Activated CD4-positive, alpha-beta T cell treated with anti-CD3 and anti-CD28 coated beads, Interleukin-2, amount 50 U/mL, for 1 hour (primary cell): ENCODE results near the gene MALAT1.
A peak's percentile ranks its signal among the peaks of the same experiment; 100 is the strongest.

Source experiments
- DNase-seq: peaks from one replicate; pipeline ENCODE4 v3.0.0-alpha.2; 2020

The MALAT1 gene

GRCh38 chr11:65479184-65480145 lies 19.4 kb upstream of the MALAT1 start:
- no peak for DNase-seq

GRCh38 chr11:65482306-65482850 lies 16.5 kb upstream of the MALAT1 start:
- no peak for DNase-seq

DNA sequence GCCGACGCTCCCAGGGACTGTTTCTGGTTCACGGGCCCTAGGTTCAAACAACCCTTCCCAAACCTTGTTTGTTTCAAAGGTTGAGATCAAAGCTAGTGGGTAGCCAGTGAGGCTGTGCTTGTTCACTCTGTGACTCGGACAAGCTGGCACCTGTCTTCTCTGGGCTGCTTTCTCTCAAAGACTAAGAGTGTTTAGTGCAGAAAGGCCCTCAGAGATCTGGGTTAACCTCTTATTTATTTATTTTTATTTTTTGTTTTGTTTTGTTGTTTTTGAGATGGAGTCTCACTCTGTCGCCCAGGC lies 13.0 kb upstream of the MALAT1 start:
- DNase-seq: no peak

DNA sequence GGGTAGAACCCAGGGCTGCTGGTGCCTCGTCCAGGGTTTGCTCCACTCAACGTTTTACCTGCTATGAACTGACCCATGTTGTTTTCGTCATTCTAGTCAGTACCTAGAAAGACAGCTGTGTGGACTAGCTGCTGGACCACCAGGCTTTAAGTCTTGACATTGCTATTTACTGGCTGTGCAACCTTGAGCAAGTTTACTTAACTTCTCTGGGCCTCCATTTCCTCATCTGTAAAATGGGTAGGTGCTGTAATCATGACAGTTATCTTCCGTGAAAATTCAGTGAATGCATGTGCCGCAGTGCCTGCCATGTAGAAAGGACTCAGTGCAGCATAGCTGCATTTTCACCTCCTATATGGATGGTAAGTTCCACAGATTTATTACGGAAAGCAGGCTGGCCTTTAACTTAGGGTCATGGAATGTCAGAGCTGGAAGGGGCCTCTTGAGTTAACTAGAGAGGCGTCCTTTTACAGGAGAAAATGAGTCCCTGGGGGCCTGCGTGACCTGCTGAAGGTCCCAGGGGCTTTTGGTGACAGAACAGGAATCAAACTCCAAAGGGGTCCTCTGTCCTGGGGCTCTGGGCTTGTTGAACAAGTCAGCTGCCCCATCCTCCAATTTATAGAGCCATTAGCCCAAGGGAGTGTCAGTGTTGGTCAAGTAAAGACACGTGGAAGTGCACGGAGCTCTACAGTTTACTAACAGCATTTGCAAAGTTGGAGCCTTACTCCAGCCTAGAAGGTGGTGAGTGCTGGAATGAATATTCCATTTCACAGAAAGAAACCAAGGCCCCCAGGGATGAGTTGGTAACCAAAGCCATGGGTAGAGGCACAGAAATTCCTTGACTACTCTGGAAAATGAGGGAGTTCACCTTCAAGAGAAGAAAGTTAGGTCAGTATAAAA lies 12.0 kb upstream of the MALAT1 start:
- no peak for DNase-seq

DNA sequence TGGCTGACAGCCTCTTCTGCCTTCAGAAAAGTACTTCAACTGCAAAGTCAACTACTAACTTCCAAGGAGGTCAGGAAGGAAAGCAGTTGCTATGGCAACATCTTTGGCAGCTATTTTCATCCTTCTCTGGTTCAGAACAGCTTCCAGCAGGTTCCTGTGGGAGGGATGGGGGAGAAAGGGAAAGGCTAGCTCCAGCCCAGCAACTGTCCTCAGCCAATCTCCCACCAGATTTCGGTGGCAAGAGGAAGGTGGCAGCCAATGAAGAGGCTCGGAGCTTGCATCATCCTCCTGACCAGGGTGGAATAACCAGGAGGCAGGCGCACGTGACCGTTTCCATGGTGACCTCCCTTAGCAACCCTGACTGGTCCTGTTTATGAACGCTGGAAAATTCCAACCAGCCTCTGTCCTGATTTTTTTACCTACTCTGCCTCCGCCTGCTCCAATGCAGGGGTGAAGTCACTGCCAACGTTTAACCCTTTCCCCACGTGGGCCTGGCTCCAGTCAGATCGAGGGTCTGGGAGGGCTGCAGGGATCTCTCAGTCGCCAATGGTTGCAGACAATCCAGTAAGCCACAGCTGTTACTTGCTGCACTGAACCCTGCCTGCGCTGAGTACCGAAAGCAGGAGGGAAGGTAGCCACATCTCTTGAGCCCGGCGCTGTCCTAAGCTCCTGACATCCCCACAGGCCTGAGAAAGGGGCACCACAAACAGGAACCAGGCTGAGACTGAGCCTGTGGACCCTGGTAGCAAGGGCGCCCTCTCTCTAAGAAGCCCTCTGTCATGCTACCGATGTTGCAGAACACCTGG lies 11.2 kb upstream of the MALAT1 start:
- no peak for DNase-seq

DNA sequence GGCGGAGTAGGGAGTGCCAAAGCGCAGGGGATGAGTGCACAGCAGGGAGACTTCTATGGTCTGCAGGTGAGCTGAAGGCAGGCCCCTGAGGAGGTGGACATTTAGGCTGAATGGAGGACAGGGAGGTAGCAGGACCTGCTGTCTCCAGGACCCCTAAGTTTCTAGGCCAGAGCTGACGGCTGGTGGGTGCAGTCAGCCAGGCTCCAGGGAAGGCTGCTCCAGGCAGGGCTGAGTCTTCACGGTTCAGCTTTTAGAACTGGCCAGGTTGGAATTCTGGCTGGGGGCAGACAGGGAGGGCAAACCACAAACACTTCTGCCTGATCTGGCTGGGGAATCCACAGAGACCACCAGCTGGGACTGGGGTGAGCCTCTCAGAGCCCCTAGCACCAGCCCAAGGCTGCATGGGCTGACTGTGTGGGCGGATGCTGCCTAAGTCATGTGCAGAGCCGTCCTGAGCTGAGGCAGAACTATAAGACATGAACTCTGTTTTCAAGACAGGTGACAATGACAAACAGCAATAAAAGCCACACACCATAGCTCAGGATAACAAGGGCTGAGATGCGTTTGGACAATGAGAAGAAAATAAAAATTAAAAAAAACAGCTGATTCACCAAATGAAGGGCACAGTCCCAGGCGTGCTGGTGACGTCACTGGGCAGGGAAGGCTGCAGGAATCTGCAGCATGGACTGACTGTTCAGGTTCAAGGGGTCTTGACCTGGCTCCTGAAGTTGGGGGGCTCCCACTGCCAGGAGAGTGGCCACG lies 10.4 kb upstream of the MALAT1 start:
- DNase-seq: no peak

- no peak for DNase-seq
Observed at GRCh38 chr11:65489035-65489705, 9.7 kb upstream of the MALAT1 start.

- no peak for DNase-seq
Observed at GRCh38 chr11:65489706-65490320, 9.0 kb upstream of the MALAT1 start.

GRCh38 chr11:65491163-65491465 lies 7.7 kb upstream of the MALAT1 start:
- no peak for DNase-seq

GRCh38 chr11:65491614-65492386 lies 7.0 kb upstream of the MALAT1 start:
- DNase-seq: no peak

- no peak for DNase-seq
Observed at GRCh38 chr11:65492387-65492636, 6.5 kb upstream of the MALAT1 start.

DNA sequence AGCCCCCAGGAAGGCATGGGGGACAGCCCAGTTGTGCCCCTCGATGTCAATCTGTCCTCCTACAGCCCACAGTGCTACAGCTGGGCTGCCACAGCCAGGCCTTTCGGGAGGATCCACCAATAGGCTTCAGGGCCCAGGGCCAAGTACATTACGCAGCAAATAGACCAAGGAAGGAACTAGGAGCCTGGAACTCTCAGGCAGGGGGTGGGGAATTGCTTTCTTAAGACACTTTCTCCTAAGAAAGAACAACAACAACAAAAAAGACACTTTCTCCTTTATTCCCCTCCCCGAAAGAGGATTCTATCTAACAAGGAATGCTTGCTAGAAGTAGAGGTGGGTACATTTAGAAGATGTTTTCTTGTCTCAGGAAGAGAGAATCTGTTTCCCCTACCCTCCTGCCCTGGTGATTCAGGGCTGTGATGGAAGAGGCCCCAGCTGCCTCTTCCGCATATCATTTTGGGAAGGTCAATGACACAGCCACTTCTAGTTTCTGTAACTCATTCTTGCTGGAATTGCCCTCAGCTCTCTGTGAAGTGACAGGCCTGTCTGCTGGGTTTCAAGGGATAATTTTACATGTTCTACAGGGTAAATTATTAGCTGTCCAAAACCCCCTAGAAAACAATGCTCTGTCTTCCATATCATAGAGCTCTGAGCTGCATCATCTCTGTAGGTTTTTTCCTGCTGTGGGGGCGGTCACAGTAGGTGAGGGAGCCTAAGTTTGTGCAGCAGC lies 6.0 kb upstream of the MALAT1 start:
- no peak for DNase-seq

- DNase-seq: no peak
Observed at GRCh38 chr11:65493367-65494176, 5.3 kb upstream of the MALAT1 start.

- DNase-seq: no peak
Observed at GRCh38 chr11:65496304-65497140, 2.3 kb upstream of the MALAT1 start.

- peak; percentile 98 for DNase-seq
Observed at GRCh38 chr11:65497141-65498041, 1.5 kb upstream of the MALAT1 start.

DNA sequence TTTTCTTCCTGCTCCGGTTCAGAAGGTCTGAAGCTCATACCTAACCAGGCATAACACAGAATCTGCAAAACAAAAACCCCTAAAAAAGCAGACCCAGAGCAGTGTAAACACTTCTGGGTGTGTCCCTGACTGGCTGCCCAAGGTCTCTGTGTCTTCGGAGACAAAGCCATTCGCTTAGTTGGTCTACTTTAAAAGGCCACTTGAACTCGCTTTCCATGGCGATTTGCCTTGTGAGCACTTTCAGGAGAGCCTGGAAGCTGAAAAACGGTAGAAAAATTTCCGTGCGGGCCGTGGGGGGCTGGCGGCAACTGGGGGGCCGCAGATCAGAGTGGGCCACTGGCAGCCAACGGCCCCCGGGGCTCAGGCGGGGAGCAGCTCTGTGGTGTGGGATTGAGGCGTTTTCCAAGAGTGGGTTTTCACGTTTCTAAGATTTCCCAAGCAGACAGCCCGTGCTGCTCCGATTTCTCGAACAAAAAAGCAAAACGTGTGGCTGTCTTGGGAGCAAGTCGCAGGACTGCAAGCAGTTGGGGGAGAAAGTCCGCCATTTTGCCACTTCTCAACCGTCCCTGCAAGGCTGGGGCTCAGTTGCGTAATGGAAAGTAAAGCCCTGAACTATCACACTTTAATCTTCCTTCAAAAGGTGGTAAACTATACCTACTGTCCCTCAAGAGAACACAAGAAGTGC lies 661 bp upstream of the MALAT1 start:
- peak; percentile 65 for DNase-seq

- DNase-seq: no peak
Observed at GRCh38 chr11:65498727-65498976, 193 bp upstream of the MALAT1 start.
